ENCODE results near the gene ANXA4.
A peak's percentile ranks its signal among the peaks of the same experiment; 100 is the strongest.

ANXA4 gene

GRCh38 chr2:69790601-69790959 is 48.6 kb downstream of the ANXA4 start:
- TF ChIP-seq CTCF (conservative IDR thresholded peaks at IDR 0.05; ENCODE audit: control insufficient read depth, insufficient read depth, low read depth, low read length), result no peak
- no peak overlapping the region for H3K4me3 ChIP-seq (ENCODE audit: control insufficient read depth, low read depth, low read length)

GRCh38 chr2:69791045-69791444 is 49.1 kb downstream of the ANXA4 start:
- DNase-seq (ENCODE audit: low read depth), result peak; percentile 51
- TF ChIP-seq CTCF (conservative IDR thresholded peaks at IDR 0.05; ENCODE audit: control insufficient read depth, insufficient read depth, low read depth, low read length), result no peak
- H3K4me3 ChIP-seq (ENCODE audit: control insufficient read depth, low read depth, low read length), result no peak overlapping the region

More at GRCh38 chr2:69790601-69790959, 48.6 kb downstream of the ANXA4 start:
- no peak for DNase-seq (ENCODE audit: low read depth)

GRCh38 chr2:69796174-69796573 is 54.2 kb downstream of the ANXA4 start:
- no peak for DNase-seq (ENCODE audit: low read depth)
- no peak for TF ChIP-seq CTCF (conservative IDR thresholded peaks at IDR 0.05; ENCODE audit: control insufficient read depth, insufficient read depth, low read depth, low read length)
- no peak overlapping the region for H3K4me3 ChIP-seq (ENCODE audit: control insufficient read depth, low read depth, low read length)

- no peak for TF ChIP-seq CTCF (conservative IDR thresholded peaks at IDR 0.05; ENCODE audit: control insufficient read depth, insufficient read depth, low read depth, low read length)
- DNase-seq (ENCODE audit: low read depth), result no peak
Measured at GRCh38 chr2:69797235-69797634, 55.3 kb downstream of the ANXA4 start.

GRCh38 chr2:69797836-69798289 is 55.9 kb downstream of the ANXA4 start:
- no peak for DNase-seq (ENCODE audit: low read depth)
- peak overlapping the region; percentile 36 for H3K4me3 ChIP-seq (ENCODE audit: control insufficient read depth, low read depth, low read length)
- no peak for TF ChIP-seq CTCF (conservative IDR thresholded peaks at IDR 0.05; ENCODE audit: control insufficient read depth, insufficient read depth, low read depth, low read length)

More at GRCh38 chr2:69797235-69797634, 55.3 kb downstream of the ANXA4 start:
- no peak overlapping the region for H3K4me3 ChIP-seq (ENCODE audit: control insufficient read depth, low read depth, low read length)

GRCh38 chr2:69798290-69798908 is 56.5 kb downstream of the ANXA4 start:
- H3K4me3 ChIP-seq (ENCODE audit: control insufficient read depth, low read depth, low read length), result peak overlapping the region; percentile 36
- DNase-seq (ENCODE audit: low read depth), result peak; percentile 53

More at GRCh38 chr2:69798290-69798908, 56.5 kb downstream of the ANXA4 start:
- no peak for TF ChIP-seq CTCF (conservative IDR thresholded peaks at IDR 0.05; ENCODE audit: control insufficient read depth, insufficient read depth, low read depth, low read length)

Measured in fibroblast of mammary gland (primary cell).